NCI-H510A (cell line): ENCODE results near the gene KNSTRN.

ENCODE experiments used
- DNase-seq: peaks from one replicate; lab custom pipeline; 2025; lab: John Stamatoyannopoulos, UW

Gene KNSTRN

GRCh38 chr15:40366457-40367370, 15.8 kb upstream of the KNSTRN start:
- DNase-seq = no peak

GRCh38 chr15:40367371-40367685, 15.2 kb upstream of the KNSTRN start:
- DNase-seq = no peak

- DNase-seq = no peak
Measured at GRCh38 chr15:40367686-40368611, 14.6 kb upstream of the KNSTRN start.

GRCh38 chr15:40368719-40369473, 13.6 kb upstream of the KNSTRN start:
- no peak for DNase-seq

DNA sequence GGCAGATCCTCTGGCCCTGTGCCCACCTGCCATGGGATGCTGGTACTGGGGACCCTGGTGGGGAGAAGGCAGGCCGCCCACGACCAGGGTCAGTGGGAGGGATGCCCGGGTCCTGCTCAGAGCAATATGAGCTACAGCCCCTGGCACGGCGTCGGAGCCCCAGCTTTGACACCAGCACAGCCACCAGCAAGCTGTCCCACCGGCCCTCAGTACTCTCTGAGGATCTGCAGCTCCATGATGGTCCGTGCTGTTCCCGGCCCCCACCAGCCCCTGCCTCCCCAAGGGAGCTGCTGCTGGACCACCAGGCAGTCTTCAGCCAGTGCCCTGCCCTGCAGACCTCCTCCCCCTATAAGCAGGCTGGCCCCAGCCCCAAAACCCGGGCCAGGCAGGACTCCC, 13.0 kb upstream of the KNSTRN start:
- DNase-seq = no peak

DNA sequence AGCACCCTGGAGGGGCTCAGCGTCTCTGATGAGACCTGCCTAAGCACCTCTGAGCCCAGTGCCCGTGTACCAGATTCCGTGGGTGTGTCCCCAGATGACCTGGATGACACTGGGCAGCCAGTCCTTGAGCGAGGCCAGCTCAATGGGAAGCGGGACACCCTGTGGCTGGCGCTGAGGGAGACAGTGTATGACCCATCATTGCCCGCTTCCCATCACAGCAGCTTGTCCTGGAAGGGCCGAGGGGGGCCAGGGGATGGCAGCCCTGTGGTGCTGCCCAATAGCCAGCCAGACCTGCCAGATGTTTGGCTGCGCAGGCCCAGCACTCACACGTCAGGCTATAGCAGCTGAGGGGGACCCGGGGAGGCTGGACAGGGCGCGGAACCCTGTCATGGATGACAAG, 12.6 kb upstream of the KNSTRN start:
- no peak for DNase-seq

- no peak for DNase-seq
Measured at GRCh38 chr15:40372981-40373380, 9.5 kb upstream of the KNSTRN start.

GRCh38 chr15:40377606-40378005, 4.9 kb upstream of the KNSTRN start:
- DNase-seq = no peak

DNA sequence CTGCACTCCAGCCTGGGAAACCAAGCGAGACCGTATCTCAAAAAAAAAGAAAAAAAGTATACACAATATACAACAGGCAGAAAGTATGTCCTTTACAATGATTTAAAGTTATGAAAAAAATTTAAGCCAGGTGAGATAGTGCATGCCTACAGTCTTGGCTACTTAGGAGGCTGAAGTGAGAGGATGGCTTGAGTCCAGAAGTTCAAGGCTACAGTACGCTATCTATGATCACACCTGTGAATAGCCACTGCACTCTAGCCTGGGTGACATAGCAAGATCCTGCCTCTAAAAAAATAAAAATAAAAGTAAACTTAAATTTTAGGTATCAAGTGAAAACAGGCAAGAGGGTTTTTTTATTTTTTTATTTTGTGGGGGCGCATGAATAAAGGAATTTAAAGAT, 3.1 kb upstream of the KNSTRN start:
- no peak for DNase-seq

- no peak for DNase-seq
Measured at GRCh38 chr15:40379853-40380252, 2.7 kb upstream of the KNSTRN start.

DNA sequence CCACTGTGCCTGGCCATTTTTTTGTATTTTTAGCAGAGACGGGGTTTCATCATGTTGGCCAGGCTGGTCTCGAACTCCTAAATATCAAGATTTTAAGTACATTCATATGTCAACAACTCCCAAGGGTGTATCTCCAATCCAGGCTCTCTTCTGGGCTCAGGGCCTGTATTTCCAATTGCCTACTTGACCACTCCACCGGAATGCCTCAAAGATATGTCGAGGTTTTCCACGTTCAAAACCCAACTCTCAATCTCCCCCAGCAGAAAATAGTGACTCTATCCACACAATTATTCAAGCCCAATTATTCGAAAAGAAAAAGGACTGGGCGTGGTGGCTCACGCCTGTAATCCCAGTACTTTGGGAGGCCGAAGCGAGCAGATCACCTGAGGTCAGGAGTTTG, 1.9 kb upstream of the KNSTRN start:
- DNase-seq = no peak

DNA sequence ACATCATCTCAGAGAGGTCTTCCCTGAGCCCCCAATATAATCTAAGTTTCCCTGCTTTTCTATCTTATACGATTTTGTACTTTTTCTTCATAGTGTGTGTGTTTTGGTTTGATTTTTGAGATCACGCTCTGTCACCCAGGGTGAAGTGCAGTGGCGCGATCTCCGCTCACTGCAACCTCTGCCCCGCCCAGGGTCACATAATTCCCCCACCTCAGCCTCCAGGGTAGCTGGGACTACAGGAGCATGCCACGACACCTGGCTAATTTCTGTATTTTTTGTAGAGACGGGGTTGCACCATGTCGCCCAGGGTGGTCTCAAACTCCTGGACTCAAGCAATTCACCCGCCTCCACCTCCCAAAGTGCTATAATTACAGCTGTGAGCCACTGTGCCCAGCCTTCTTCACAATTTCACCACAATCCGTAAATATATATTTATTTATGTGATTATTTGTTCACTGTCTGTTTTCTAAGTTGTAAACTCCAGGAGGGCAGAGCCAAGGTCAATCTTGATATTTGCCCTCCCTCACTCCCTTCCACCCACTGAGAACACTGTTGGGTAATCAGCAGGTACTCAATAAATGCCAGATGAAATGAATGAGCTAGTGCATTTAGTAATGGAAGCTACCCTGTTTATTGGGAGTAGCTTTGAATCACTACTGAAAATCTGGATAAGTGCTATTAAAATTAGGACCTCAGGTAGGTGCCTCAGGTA, 547 bp upstream of the KNSTRN start:
- no peak for DNase-seq

- DNase-seq = no peak
Measured at GRCh38 chr15:40386480-40386879, 4.0 kb downstream of the KNSTRN start.

- no peak for DNase-seq
Measured at GRCh38 chr15:40388941-40389823, 6.7 kb downstream of the KNSTRN start.

GRCh38 chr15:40389824-40390595, 7.5 kb downstream of the KNSTRN start:
- no peak for DNase-seq

DNA sequence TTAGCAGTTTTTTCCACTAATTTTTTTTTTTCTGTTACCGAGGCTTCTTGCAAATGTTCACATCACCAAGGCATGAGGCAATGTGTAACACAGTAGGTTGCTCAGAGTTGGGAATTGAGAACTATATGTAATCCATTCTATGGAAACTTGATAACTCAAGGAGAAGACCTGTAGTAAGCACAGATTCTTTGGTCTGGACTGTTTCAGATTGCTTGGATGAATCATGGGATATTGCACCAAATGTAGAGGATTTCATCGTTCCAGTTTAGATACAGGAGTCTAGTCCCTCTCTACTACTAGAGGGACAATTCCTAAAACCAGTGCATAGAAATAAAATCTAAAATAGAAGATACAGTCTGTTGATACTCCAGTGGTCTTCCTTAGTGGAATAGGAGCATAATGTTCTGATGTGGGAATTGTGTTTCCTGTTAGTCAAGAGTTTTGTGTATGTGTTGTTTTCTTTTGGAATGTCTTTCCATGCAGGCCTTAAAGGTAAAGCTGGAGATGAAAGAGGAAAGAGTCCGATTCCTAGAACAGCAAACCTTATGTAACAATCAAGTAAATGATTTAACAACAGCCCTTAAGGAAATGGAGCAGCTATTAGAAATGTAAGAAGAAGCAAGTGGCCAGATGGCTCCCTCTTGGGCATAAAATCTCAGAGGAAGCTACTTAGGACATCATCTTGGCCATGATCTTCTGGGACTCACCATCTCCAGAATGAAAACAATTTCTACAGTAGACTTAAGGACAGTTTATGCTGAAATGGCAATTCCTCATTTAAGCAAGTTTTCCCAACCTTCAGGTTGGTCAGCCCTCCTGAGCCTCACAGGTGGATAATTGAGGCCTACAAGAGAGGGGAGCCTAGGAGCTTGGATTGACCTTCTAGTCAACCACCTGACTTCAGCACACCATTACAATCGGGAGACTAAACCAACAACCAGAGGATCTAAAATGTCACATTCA, 10.7 kb downstream of the KNSTRN start:
- DNase-seq = no peak

- DNase-seq = no peak
Measured at GRCh38 chr15:40397688-40398412, 15.3 kb downstream of the KNSTRN start.

DNA sequence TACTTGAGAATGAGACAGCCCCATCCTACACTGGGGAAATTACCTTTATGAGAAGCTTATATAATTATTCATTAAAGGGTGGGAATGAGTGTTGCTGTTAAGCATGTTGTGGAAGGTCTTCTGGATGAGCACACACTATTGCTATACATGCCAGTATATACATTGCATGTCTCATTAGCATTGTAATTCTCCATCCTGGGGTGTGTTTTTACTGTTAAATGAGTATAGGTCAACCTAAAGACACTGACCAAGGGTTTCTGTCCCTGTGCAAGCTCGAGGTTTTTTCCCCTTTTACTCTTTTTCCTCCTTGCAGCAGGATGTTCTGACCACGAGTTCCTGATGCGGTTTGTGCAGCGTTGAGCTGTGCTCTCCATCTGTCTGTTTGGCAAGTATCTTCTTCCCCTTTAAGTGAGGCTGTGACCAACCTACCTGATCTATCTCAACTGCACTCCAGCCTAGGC, 15.9 kb downstream of the KNSTRN start:
- no peak for DNase-seq
